ACC112 (cell line): Measurements from ENCODE around the gene VAMP1.
"Not testable (repeated sequence)": the region's sequence is repeated elsewhere in the genome, so short reads cannot be mapped to it uniquely, and the experiment has no call there.

Experiments used
- H2AFZ ChIP-seq: fragments of 200-600 bp; sonication (generic); one replicate; pipeline ENCODE4 v1.6.0; 2017; ENCODE audit warnings: antibody characterized with exemption, low read length; ENCODE audit not compliant: unreplicated experiment
- H3K27ac ChIP-seq: fragments of 200-600 bp; sonication (generic); 2 replicates; pipeline ENCODE4 v1.5.1; 2014; ENCODE audit warnings: low read depth, mild to moderate bottlenecking, antibody characterized with exemption, low read length, moderate library complexity
- H3K27me3 ChIP-seq: fragments of 200-600 bp; sonication (generic); 2 replicates; pipeline ENCODE4 v1.6.1; 2014; ENCODE audit warnings: mild to moderate bottlenecking, antibody characterized with exemption, low read length, moderate library complexity, mixed read lengths; ENCODE audit not compliant: insufficient read depth
- H3K36me3 ChIP-seq: fragments of 200-600 bp; sonication (generic); 2 replicates; pipeline ENCODE4 v1.6.1; 2016; ENCODE audit warnings: mild to moderate bottlenecking, antibody characterized with exemption, low read length, moderate library complexity, mixed read lengths; ENCODE audit not compliant: insufficient read depth
- H3K4me1 ChIP-seq: fragments of 200-600 bp; sonication (generic); one replicate; pipeline ENCODE4 v1.6.1; 2016; ENCODE audit warnings: low read length, mixed read lengths; ENCODE audit not compliant: insufficient read depth, unreplicated experiment, control insufficient read depth
- H3K4me3 ChIP-seq: fragments of 200-600 bp; sonication (generic); 2 replicates; pipeline ENCODE4 v1.5.1; 2014; ENCODE audit warnings: mild to moderate bottlenecking, low read depth, low read length
- H3K79me2 ChIP-seq: fragments of 200-600 bp; sonication (generic); one replicate; pipeline ENCODE4 v1.6.0; 2016; ENCODE audit warnings: low read length; ENCODE audit not compliant: control insufficient read depth, unreplicated experiment, insufficient read depth

Gene VAMP1

GRCh38 chr12:6437586-6437985 lies 32.9 kb downstream of the VAMP1 start:
- Histone ChIP-seq H3K27me3 (no peaks in the 10 kb centered on the region), H3K4me3 (no peak overlapping the region), H2AFZ (no peak overlapping the region), H3K36me3 (no peaks in the 10 kb centered on the region), H3K4me1 (no peaks in the 10 kb centered on the region), H3K79me2 (no peaks in the 10 kb centered on the region), H3K27ac (no peak overlapping the region)

- Histone ChIP-seq H2AFZ (no peak overlapping the region), H3K27ac (no peak overlapping the region), H3K27me3 (no peaks in the 10 kb centered on the region), H3K36me3 (no peaks in the 10 kb centered on the region), H3K79me2 (no peaks in the 10 kb centered on the region), H3K4me3 (no peak overlapping the region), H3K4me1 (peaks cover 6% of the 10 kb centered on the region)
These were observed 34.3 kb downstream of the VAMP1 start for GRCh38 chr12:6435961-6436715.

GRCh38 chr12:6434205-6435140 lies 36.0 kb downstream of the VAMP1 start:
- no peak overlapping the region for H3K27ac ChIP-seq
- peaks cover 21% of the 10 kb centered on the region for H3K4me1 ChIP-seq
- no peaks in the 10 kb centered on the region for H3K79me2 ChIP-seq
- H3K27me3 ChIP-seq = no peaks in the 10 kb centered on the region
- no peak overlapping the region for H3K4me3 ChIP-seq
- H3K36me3 ChIP-seq = no peaks in the 10 kb centered on the region
- no peak overlapping the region for H2AFZ ChIP-seq

GRCh38 chr12:6432991-6433390 lies 37.5 kb downstream of the VAMP1 start:
- no peaks in the 10 kb centered on the region for H3K79me2 ChIP-seq
- H2AFZ ChIP-seq = no peak overlapping the region
- no peak overlapping the region for H3K27ac ChIP-seq
- no peaks in the 10 kb centered on the region for H3K36me3 ChIP-seq
- no peak overlapping the region for H3K4me3 ChIP-seq
- H3K4me1 ChIP-seq = peaks cover 21% of the 10 kb centered on the region
- H3K27me3 ChIP-seq = no peaks in the 10 kb centered on the region

GRCh38 chr12:6430124-6430989 lies 40.1 kb downstream of the VAMP1 start:
- Histone ChIP-seq H3K4me1 (peaks cover 21% of the 10 kb centered on the region), H3K27ac (peak overlapping the region; percentile 100), H2AFZ (peak overlapping the region; percentile 86)

GRCh38 chr12:6428326-6428725 lies 42.2 kb downstream of the VAMP1 start:
- Histone ChIP-seq H3K4me3 (no peak overlapping the region), H3K4me1 (peaks cover 24% of the 10 kb centered on the region), H3K27ac (no peak overlapping the region), H3K27me3 (no peaks in the 10 kb centered on the region), H3K36me3 (no peaks in the 10 kb centered on the region), H3K79me2 (no peaks in the 10 kb centered on the region), H2AFZ (no peak overlapping the region)

More at GRCh38 chr12:6430124-6430989, 40.1 kb downstream of the VAMP1 start:
- Histone ChIP-seq H3K27me3 (no peaks in the 10 kb centered on the region), H3K79me2 (no peaks in the 10 kb centered on the region), H3K36me3 (no peaks in the 10 kb centered on the region), H3K4me3 (peak overlapping the region; percentile 67)

GRCh38 chr12:6427796-6428195 lies 42.7 kb downstream of the VAMP1 start:
- peaks cover 24% of the 10 kb centered on the region for H3K4me1 ChIP-seq
- not testable (repeated sequence) for H3K79me2 ChIP-seq, H3K4me3 ChIP-seq

GRCh38 chr12:6426882-6427671 lies 43.4 kb downstream of the VAMP1 start:
- no peak overlapping the region for H3K4me3 ChIP-seq
- H3K79me2 ChIP-seq = no peaks in the 10 kb centered on the region
- peaks cover 24% of the 10 kb centered on the region for H3K4me1 ChIP-seq
- H3K36me3 ChIP-seq = no peaks in the 10 kb centered on the region
- no peaks in the 10 kb centered on the region for H3K27me3 ChIP-seq
- no peak overlapping the region for H3K27ac ChIP-seq
- H2AFZ ChIP-seq = no peak overlapping the region

More at GRCh38 chr12:6427796-6428195, 42.7 kb downstream of the VAMP1 start:
- H2AFZ ChIP-seq, H3K27ac ChIP-seq, H3K36me3 ChIP-seq, H3K27me3 ChIP-seq: not testable (repeated sequence)

GRCh38 chr12:6425590-6426531 lies 44.6 kb downstream of the VAMP1 start:
- Histone ChIP-seq H2AFZ (no peak overlapping the region), H3K79me2 (no peaks in the 10 kb centered on the region), H3K4me3 (no peak overlapping the region), H3K36me3 (no peaks in the 10 kb centered on the region), H3K27ac (no peak overlapping the region), H3K4me1 (peaks cover 16% of the 10 kb centered on the region), H3K27me3 (no peaks in the 10 kb centered on the region)
